Hepatocyte (in vitro differentiated cells): ENCODE data around the gene FSCN2. TPM values are rescaled to one million over a fixed set of nuclear protein-coding genes. Genes with fewer than 3 reads are reported as not detected.
A peak's percentile ranks its signal among the peaks of the same experiment; 100 is the strongest.

Experiments used
- DNase-seq: peaks from one replicate; pipeline ENCODE4 v3.0.0-alpha.2; 2016; ENCODE audit warnings: low spot score
- H2AFZ ChIP-seq: fragments of 200-600 bp; sonication (generic); 2 replicates; pipeline ENCODE4 v1.6.0; 2016; ENCODE audit warnings: antibody characterized with exemption, mild to moderate bottlenecking
- H3K27ac ChIP-seq: fragments of 200-600 bp; sonication (generic); 2 replicates; pipeline ENCODE4 v1.5.1; 2016; ENCODE audit warnings: mild to moderate bottlenecking
- H3K27me3 ChIP-seq: fragments of 200-600 bp; sonication (generic); 2 replicates; pipeline ENCODE4 v1.6.1; 2016
- H3K36me3 ChIP-seq: fragments of 200-600 bp; sonication (generic); replicated peaks from 2 replicates; pipeline ENCODE4 v1.5.1; 2016; ENCODE audit warnings: low read depth; ENCODE audit not compliant: insufficient read depth
- H3K4me1 ChIP-seq: fragments of 200-600 bp; sonication (generic); 2 replicates; pipeline ENCODE4 v1.5.1; 2016; ENCODE audit warnings: mild to moderate bottlenecking, moderate library complexity; ENCODE audit not compliant: insufficient read depth
- H3K4me2 ChIP-seq: fragments of 200-600 bp; sonication (generic); 2 replicates; pipeline ENCODE4 v1.6.0; 2016
- H3K4me3 ChIP-seq: fragments of 200-600 bp; sonication (generic); 2 replicates; pipeline ENCODE4 v1.5.1; 2016; ENCODE audit warnings: mild to moderate bottlenecking
- H3K79me2 ChIP-seq: fragments of 200-600 bp; sonication (generic); 2 replicates; pipeline ENCODE4 v1.6.0; 2017; ENCODE audit warnings: mild to moderate bottlenecking
- H3K9me2 ChIP-seq: fragments of 200-600 bp; sonication (generic); replicated peaks from 2 replicates; pipeline ENCODE4 v1.6.0; 2017; ENCODE audit warnings: mild to moderate bottlenecking; ENCODE audit not compliant: insufficient read depth
- H3K9me3 ChIP-seq: fragments of 200-600 bp; sonication (generic); 2 replicates; pipeline ENCODE4 v1.5.1; 2016; ENCODE audit warnings: low read depth, mild to moderate bottlenecking
- H4K20me1 ChIP-seq: fragments of 200-600 bp; sonication (generic); 2 replicates; pipeline ENCODE4 v1.6.0; 2016; ENCODE audit warnings: mild to moderate bottlenecking; ENCODE audit not compliant: insufficient read depth, poor library complexity, severe bottlenecking
- EZH2 ChIP-seq: fragments of 200-600 bp; sonication (generic); IDR thresholded peaks from 2 replicates; pipeline ENCODE4 v1.6.1; 2016; ENCODE audit warnings: antibody characterized with exemption, mild to moderate bottlenecking, borderline replicate concordance
- EZH2phosphoT487 ChIP-seq: fragments of 200-600 bp; sonication (generic); IDR thresholded peaks from one replicate; pipeline ENCODE4 v1.6.1; 2018; ENCODE audit warnings: antibody characterized with exemption, mild to moderate bottlenecking, low read depth, moderate library complexity; ENCODE audit not compliant: unreplicated experiment, severe bottlenecking
- WGBS: methylation state at CpG from one replicate; pipeline ENCODE4 v1.1.6; 2016; ENCODE audit warnings: low lambda C conversion rate; ENCODE audit errors: missing lambda C conversion rate; 5-methylcytosine and 5-hydroxymethylcytosine counted together
- polyA plus RNA-seq: library from polyadenylated mRNA; unstranded; fragments of >200 nt; fragmentation: Nextera tagmentation; extraction: Ambion mirVana; gene quantifications from 2 replicates; pipeline ENCODE4 v1.2.1, GENCODE V29; 2016
- total RNA-seq: library from RNA; depleted of rRNA; stranded (reverse); fragments of >200 nt; gene quantifications from 2 replicates; pipeline ENCODE4 v1.2.3, GENCODE V29; 2014
- TF ChIP-seq, protein P1 (sequence below): fragments of 200-600 bp; sonication (generic); IDR thresholded peaks from 2 replicates; pipeline ENCODE4 v1.5.1; 2016; ENCODE audit warnings: antibody characterized with exemption, mild to moderate bottlenecking; ENCODE audit not compliant: poor library complexity

The FSCN2 gene
- total and polyA plus RNA-seq, 2 experiments from 2014 or later: 0.40 to 3.7 TPM

DNA sequence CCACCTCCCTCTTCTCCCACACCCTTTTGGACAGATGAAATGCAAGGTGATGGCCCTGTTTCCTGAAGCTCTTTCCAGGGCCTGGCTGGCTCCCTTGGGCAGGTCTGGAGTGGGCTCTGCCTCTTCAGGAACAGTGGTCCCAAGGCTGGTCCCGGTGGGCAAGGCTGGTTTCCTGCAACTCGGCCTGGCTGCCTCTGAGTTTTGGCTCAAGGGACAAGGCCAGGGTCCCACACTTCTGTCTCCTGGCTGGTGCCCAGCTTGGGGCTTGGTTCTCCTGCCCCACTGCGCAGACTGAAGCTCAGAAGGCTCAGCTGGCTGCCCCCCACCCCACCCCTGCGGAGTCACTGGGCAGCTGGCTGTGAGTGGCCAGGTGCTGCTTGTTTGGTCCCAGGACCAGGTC is 11.7 kb upstream of the FSCN2 start:
- TF ChIP-seq EZH2 (no peak), EZH2phosphoT487 (no peak)
- TF ChIP-seq, protein P1, sequence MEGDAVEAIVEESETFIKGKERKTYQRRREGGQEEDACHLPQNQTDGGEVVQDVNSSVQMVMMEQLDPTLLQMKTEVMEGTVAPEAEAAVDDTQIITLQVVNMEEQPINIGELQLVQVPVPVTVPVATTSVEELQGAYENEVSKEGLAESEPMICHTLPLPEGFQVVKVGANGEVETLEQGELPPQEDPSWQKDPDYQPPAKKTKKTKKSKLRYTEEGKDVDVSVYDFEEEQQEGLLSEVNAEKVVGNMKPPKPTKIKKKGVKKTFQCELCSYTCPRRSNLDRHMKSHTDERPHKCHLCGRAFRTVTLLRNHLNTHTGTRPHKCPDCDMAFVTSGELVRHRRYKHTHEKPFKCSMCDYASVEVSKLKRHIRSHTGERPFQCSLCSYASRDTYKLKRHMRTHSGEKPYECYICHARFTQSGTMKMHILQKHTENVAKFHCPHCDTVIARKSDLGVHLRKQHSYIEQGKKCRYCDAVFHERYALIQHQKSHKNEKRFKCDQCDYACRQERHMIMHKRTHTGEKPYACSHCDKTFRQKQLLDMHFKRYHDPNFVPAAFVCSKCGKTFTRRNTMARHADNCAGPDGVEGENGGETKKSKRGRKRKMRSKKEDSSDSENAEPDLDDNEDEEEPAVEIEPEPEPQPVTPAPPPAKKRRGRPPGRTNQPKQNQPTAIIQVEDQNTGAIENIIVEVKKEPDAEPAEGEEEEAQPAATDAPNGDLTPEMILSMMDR: no peak
- Histone ChIP-seq H3K4me3 (no peak overlapping the region), H3K27ac (peak overlapping the region; percentile 100), H2AFZ (no peak overlapping the region), H3K36me3 (no peaks in the 10 kb centered on the region), H3K4me1 (peaks cover 51% of the 10 kb centered on the region), H3K79me2 (peaks cover 49% of the 10 kb centered on the region), H3K27me3 (peaks cover 4% of the 10 kb centered on the region), H3K9me3 (no peaks in the 10 kb centered on the region), H4K20me1 (peaks cover 27% of the 10 kb centered on the region), H3K9me2 (no peaks in the 10 kb centered on the region), H3K4me2 (peak overlapping the region; percentile 100)
- DNase-seq: no peak
- 90% methylated on average over 4 of the region's 4 CpGs for WGBS

DNA sequence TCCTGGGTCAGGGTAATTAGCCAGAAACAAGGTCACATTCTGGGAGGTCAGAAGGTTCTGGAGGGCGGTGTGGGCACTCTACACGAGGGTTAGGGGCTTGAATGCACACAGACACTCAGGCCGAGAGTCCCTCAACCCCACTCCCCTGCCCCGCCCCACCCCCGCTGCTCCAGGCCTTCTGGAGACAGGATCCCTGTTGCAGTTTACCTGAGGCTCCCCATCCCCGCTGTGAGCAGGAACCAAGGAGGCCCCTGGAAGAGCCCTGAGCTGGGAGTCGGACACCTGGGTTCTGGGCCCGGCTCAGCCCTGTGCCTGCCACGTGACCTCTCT is 11.2 kb upstream of the FSCN2 start:
- Histone ChIP-seq H3K9me3 (no peaks in the 10 kb centered on the region), H3K36me3 (no peaks in the 10 kb centered on the region), H4K20me1 (peaks cover 22% of the 10 kb centered on the region), H2AFZ (no peak overlapping the region), H3K4me2 (peak overlapping the region; percentile 100), H3K4me3 (no peak overlapping the region), H3K4me1 (peaks cover 51% of the 10 kb centered on the region), H3K27ac (no peak overlapping the region), H3K9me2 (no peaks in the 10 kb centered on the region), H3K79me2 (peaks cover 43% of the 10 kb centered on the region), H3K27me3 (peaks cover 4% of the 10 kb centered on the region)
- TF ChIP-seq EZH2phosphoT487 (no peak), EZH2 (no peak)
- TF ChIP-seq, protein P1: no peak
- no peak for DNase-seq
- WGBS: 79% methylated on average over 7 of the region's 9 CpGs

GRCh38 chr17:81517339-81518112 is 10.7 kb upstream of the FSCN2 start:
- no peak for DNase-seq
- TF ChIP-seq, protein P1: no peak
- TF ChIP-seq EZH2phosphoT487 (no peak), EZH2 (no peak)
- Histone ChIP-seq H3K4me3 (no peak overlapping the region), H3K27me3 (peaks cover 4% of the 10 kb centered on the region), H3K27ac (no peak overlapping the region), H4K20me1 (peaks cover 16% of the 10 kb centered on the region), H3K4me2 (peak overlapping the region; percentile 100), H3K9me3 (no peaks in the 10 kb centered on the region), H3K4me1 (peaks cover 51% of the 10 kb centered on the region), H3K79me2 (peaks cover 38% of the 10 kb centered on the region), H2AFZ (no peak overlapping the region), H3K36me3 (no peaks in the 10 kb centered on the region), H3K9me2 (no peaks in the 10 kb centered on the region)
- 71% methylated on average over 19 of the region's 24 CpGs for WGBS
